Left ventricle myocardium inferior (tissue), 1 donor: ENCODE results near the gene SLC25A25. TPM values are rescaled to one million over a fixed set of nuclear protein-coding genes. Genes with fewer than 3 reads are reported as not detected.

Experiments
- DNase-seq: peaks from one replicate; pipeline ENCODE4 v3.0.0-alpha.2; 2020
- H3K27ac ChIP-seq: fragments of 200-600 bp; replicated peaks from 2 replicates; pipeline ENCODE4 v1.8.0; 2021
- H3K27me3 ChIP-seq: fragments of 200-600 bp; 2 replicates; pipeline ENCODE4 v1.8.0; 2021; ENCODE audit warnings: low read depth
- H3K36me3 ChIP-seq: fragments of 200-600 bp; 2 replicates; pipeline ENCODE4 v1.8.0; 2021
- H3K4me1 ChIP-seq: fragments of 200-600 bp; 2 replicates; pipeline ENCODE4 v1.8.0; 2021
- H3K4me3 ChIP-seq: fragments of 200-600 bp; 2 replicates; pipeline ENCODE4 v1.8.0; 2021; ENCODE audit warnings: mild to moderate bottlenecking, moderate library complexity
- H3K9me3 ChIP-seq: fragments of 200-600 bp; replicated peaks from 2 replicates; pipeline ENCODE4 v1.8.0; 2021
- CTCF ChIP-seq: fragments of 200-600 bp; IDR thresholded peaks from 2 replicates; pipeline ENCODE4 v1.8.0; 2021; ENCODE audit warnings: antibody characterized with exemption, mild to moderate bottlenecking, borderline replicate concordance
- intact Hi-C: fragments of 100-400 bp; cut with micrococcal nuclease; formaldehyde crosslinking; loops from one replicate; pipeline ENCODE4 v1.11.0; 2022
- total RNA-seq: library from RNA; stranded (reverse); fragmentation: NEBNext Ultra II Directional; extraction: Animal tissue kit (Norgen Biotek cat#: 25700); gene quantifications from one replicate; pipeline ENCODE4 v1.2.1, GENCODE V29; 2021
- donor health status: DM: no; HTN: yes; CAD: no; lungs with severe emphysema.

Gene SLC25A25
- total RNA-seq, 1 donor from 2014 or later, result 5.4 TPM

DNA sequence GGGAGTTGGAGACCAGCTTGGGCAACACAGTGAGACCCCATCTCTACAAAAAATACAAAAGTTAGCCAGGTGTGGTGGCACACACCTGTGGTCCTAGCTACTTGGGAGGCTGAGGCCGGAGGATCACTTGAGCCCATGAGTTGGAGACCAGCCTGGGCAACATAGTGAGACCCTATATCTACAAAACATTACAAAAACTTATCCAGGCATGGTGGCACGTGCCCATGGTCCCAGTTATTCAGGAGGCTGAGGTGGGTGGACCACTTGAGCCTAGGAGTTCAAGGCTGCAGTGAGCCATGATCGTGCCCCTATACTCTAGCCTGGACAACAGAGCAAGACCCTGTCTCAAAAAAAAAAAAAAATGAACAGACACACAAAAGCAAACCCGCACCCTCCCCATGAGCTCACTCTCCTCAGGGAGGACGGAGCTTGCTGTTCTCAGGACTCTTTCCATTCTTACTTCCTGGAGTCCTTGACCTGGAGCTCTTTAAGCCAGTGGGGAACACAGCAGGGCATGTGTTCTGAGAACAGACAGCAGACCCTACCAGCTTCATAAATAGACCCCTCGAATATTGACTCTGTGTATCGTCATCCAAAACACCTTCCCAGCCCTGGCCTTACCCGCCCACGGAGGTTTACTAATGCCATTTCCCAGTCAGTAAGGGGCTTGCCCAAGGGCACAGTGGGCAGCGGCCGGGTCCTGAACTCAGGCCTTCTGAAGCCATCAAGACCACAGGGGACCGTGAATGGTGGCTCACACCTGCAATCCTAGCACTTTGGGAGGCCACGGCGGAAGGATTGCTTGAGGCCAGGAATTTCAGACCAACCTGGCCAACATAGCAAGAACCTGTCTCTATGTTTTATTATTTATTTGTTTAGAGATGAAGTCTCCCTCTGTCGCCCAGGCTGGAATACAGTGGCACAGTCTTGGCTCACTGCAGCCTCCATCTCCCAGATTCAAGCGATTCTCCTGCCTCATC, 48.4 kb downstream of the SLC25A25 start:
- intact Hi-C loops, result loop anchor here (10.0 kb wide), 1 partner anchor 172 kb away; no protein-coding TSS in a partner anchor
- H3K4me3 ChIP-seq, result no peak overlapping the region
- H3K4me1 ChIP-seq, result peaks cover 11% of the 10 kb centered on the region
- H3K27ac ChIP-seq, result no peak overlapping the region
- no peak for DNase-seq
- peaks cover 34% of the 10 kb centered on the region for H3K36me3 ChIP-seq
- H3K27me3 ChIP-seq, result no peaks in the 10 kb centered on the region
- H3K9me3 ChIP-seq, result no peaks in the 10 kb centered on the region
- no peak for TF ChIP-seq CTCF

GRCh38 chr9:128117613-128118471, 49.8 kb downstream of the SLC25A25 start:
- H3K36me3 ChIP-seq, result peaks cover 49% of the 10 kb centered on the region
- DNase-seq, result peak; percentile 95
- peak; percentile 100 for TF ChIP-seq CTCF
- intact Hi-C loops, result loop anchor here (10.0 kb wide), 1 partner anchor 173 kb away; no protein-coding TSS in a partner anchor
- peaks cover 11% of the 10 kb centered on the region for H3K4me1 ChIP-seq
- H3K27me3 ChIP-seq, result no peaks in the 10 kb centered on the region
- no peak overlapping the region for H3K27ac ChIP-seq
- H3K4me3 ChIP-seq, result no peak overlapping the region
- H3K9me3 ChIP-seq, result no peaks in the 10 kb centered on the region

DNA sequence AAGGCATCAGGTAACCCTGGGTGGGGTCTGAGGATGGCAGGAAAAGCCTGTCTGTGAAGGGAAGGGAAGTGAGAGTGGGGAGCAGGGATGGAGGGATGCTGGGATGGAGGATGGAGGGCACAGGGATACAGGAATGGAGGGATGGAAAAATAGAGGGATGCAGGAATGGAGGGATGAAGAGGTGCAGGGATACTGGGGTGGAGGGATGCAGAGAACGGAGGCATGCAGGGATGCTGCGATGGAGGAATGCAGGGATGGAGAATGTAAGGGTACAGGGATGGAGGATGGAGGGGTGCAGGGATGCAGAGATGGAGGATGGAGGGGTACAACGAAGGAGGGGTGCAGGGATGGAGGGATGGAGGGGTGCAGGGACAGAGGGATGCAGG, 50.4 kb downstream of the SLC25A25 start:
- Histone ChIP-seq H3K4me1 (peaks cover 11% of the 10 kb centered on the region), H3K27ac (no peak overlapping the region), H3K36me3 (peaks cover 51% of the 10 kb centered on the region), H3K9me3 (no peaks in the 10 kb centered on the region), H3K27me3 (no peaks in the 10 kb centered on the region), H3K4me3 (no peak overlapping the region)
- no peak for DNase-seq
- no peak for TF ChIP-seq CTCF
- intact Hi-C loops, result loop anchor here (10.0 kb wide), 1 partner anchor 174 kb away; no protein-coding TSS in a partner anchor

DNA sequence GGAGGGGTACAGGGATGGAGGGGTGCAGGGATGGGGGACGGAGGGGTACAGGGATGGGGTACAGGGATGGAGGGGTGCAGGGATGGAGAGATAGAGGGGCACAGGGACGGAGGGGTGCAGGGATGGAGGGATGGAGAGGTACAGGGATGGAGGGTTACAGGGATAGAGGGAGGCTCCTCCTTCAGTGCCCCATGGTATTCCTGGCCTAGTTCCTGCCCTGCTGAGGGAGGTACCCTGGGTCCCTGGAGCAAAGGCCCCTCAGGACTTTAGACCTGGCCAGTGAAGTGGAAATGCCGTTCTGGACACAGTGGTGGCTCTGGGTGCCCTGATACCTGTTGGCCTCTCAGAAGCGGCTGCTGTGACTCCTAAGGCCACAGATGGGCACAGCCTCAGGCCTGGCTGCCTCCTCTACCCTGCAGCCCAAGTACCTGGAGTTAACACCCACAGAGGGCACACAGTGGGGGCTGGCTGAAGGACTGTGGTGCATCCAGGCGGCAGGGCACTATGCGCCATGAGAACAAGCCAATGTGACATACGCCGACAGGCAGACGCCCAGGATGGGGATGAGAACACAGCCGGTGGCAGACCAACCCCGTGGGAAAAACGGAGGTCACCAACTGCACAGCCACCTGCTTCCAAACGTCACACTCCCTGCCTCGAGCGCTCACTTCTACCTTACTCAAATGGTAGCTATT, 51.1 kb downstream of the SLC25A25 start:
- DNase-seq, result no peak
- Histone ChIP-seq H3K27me3 (no peaks in the 10 kb centered on the region), H3K36me3 (peaks cover 52% of the 10 kb centered on the region), H3K27ac (no peak overlapping the region), H3K4me3 (no peak overlapping the region), H3K4me1 (peaks cover 11% of the 10 kb centered on the region), H3K9me3 (no peaks in the 10 kb centered on the region)
- no peak for TF ChIP-seq CTCF
- intact Hi-C loops, result loop anchor here (10.0 kb wide), 1 partner anchor 174 kb away; no protein-coding TSS in a partner anchor
